Measurements from ENCODE around the gene CNPY2. TPM values are rescaled to one million over a fixed set of nuclear protein-coding genes. Genes with fewer than 3 reads are reported as not detected.

The CNPY2 gene
- total and polyA plus RNA-seq, 8 donors, result 126 to 168 (median 146) TPM

- ATAC-seq, result no peak
Measured at GRCh38 chr12:56304276-56304675, 11.5 kb downstream of the CNPY2 start.

GRCh38 chr12:56300644-56301464 is 14.9 kb downstream of the CNPY2 start:
- ATAC-seq, result peak; percentile 6
- peak overlapping the region; percentile 93 to 98 for H3K27ac ChIP-seq
- no peaks in the 10 kb centered on the region for H3K27me3 ChIP-seq
- TF ChIP-seq CTCF (IDR thresholded peaks at IDR 0.05), result no peak
- peak overlapping the region; percentile 88 to 93 for H3K4me3 ChIP-seq
- intact Hi-C loops (cut with DNase I), result no loop called here
- H3K36me3 ChIP-seq, result peaks cover 0 to 38% of the 10 kb centered on the region in 2 donors
- H3K9me3 ChIP-seq, result no peaks in the 10 kb centered on the region
- DNase-seq, result no peak
- peaks cover 29 to 56% of the 10 kb centered on the region in 2 donors for H3K4me1 ChIP-seq

More at GRCh38 chr12:56304276-56304675, 11.5 kb downstream of the CNPY2 start:
- intact Hi-C loops (cut with DNase I), result no loop called here
- no peak for TF ChIP-seq CTCF (IDR thresholded peaks at IDR 0.05)
- Histone ChIP-seq H3K27me3 (no peaks in the 10 kb centered on the region), H3K27ac (no peak overlapping the region), H3K4me1 (peaks cover 12 to 22% of the 10 kb centered on the region in 2 donors), H3K36me3 (peaks cover 0 to 61% of the 10 kb centered on the region in 2 donors), H3K9me3 (no peaks in the 10 kb centered on the region), H3K4me3 (no peak overlapping the region)
- DNase-seq, result no peak

- ATAC-seq, result peak; percentile 99
- no peaks in the 10 kb centered on the region for H3K9me3 ChIP-seq
- peak within 1 kb of the TSS; percentile 93 to 98 for H3K27ac ChIP-seq
- peak; percentile 95 to 99 (median 98) for DNase-seq
- intact Hi-C loops (cut with DNase I), result no loop called here
- peak within 1 kb of the TSS; percentile 88 to 93 for H3K4me3 ChIP-seq
- H3K4me1 ChIP-seq, result peaks cover 29 to 57% of the 10 kb centered on the region in 2 donors
- H3K27me3 ChIP-seq, result no peaks in the 10 kb centered on the region
- no peak for TF ChIP-seq CTCF (IDR thresholded peaks at IDR 0.05)
- peaks cover 0 to 33% of the 10 kb centered on the region in 2 donors for H3K36me3 ChIP-seq
Measured at GRCh38 chr12:56299853-56300643, 15.7 kb downstream of the CNPY2 start, which contains the start of gene CS. CS (minus strand) TSS chr12:56300330; CDS start chr12:56300201, 129 bp downstream.

- H3K4me3 ChIP-seq, result peak overlapping the region; percentile 88 to 93
- H3K9me3 ChIP-seq, result no peaks in the 10 kb centered on the region
- H3K36me3 ChIP-seq, result peaks cover 0 to 33% of the 10 kb centered on the region in 2 donors
- H3K27ac ChIP-seq, result peak overlapping the region; percentile 93 to 98
- intact Hi-C loops (cut with DNase I), result no loop called here
- peaks cover 29 to 61% of the 10 kb centered on the region in 2 donors for H3K4me1 ChIP-seq
- TF ChIP-seq CTCF (IDR thresholded peaks at IDR 0.05), result no peak
- peak in 1 of 4 donors; percentile 19 for DNase-seq
- H3K27me3 ChIP-seq, result no peaks in the 10 kb centered on the region
- peak; percentile 27 for ATAC-seq
Measured at GRCh38 chr12:56299308-56299852, 16.4 kb downstream of the CNPY2 start.
